ENCODE measurements around the gene PLK5.

DNA sequence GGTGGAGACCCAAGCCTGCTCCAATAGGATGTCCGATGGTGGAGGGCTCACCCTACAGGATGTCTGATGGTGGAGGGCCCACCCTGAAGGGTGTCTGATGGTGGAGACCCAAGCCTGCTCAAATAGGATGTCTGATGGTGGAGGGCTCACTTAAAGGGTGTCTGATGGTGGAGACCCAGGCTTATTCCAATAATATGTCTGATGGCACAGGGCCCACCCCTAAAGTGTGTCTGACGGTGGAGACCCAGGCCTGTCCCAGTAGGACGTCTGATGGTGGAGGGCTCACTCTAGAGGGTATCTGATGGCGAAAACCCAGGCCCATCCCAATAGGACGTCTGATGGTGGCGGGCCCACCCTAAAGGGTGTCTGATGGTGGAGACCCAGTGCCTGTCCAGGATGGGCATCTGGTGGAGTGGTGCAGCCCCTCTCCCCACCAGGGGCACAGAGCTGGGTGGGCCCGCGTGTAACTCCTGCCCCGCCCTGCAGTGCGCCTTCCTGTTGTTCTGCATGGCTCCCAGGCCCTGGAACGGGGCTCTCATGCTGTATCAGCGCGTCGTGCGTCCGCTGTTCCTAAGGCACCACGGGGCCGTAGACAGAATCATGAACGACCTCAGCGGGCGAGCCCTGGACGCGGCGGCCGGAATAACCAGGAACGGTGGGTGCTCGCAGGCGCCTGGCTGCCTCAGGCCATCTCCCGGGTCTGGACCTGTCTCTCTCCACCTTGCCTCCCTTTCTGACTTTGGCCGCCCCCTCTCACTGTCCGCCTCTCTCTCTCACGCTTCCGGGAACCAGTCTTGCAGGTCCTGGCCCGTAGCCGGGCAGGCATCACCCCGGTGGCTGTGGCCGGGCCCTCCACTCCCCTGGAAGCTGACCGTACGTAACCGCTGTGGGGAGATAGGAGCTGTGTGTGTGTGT, 27.8 kb upstream of the PLK5 start:
- TF ChIP-seq, protein P1, sequence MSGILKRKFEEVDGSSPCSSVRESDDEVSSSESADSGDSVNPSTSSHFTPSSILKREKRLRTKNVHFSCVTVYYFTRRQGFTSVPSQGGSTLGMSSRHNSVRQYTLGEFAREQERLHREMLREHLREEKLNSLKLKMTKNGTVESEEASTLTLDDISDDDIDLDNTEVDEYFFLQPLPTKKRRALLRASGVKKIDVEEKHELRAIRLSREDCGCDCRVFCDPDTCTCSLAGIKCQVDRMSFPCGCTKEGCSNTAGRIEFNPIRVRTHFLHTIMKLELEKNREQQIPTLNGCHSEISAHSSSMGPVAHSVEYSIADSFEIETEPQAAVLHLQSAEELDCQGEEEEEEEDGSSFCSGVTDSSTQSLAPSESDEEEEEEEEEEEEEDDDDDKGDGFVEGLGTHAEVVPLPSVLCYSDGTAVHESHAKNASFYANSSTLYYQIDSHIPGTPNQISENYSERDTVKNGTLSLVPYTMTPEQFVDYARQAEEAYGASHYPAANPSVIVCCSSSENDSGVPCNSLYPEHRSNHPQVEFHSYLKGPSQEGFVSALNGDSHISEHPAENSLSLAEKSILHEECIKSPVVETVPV (CRISPR knock-in tag; IDR thresholded peaks at IDR 0.05): no peak
- TF ChIP-seq, protein P2, sequence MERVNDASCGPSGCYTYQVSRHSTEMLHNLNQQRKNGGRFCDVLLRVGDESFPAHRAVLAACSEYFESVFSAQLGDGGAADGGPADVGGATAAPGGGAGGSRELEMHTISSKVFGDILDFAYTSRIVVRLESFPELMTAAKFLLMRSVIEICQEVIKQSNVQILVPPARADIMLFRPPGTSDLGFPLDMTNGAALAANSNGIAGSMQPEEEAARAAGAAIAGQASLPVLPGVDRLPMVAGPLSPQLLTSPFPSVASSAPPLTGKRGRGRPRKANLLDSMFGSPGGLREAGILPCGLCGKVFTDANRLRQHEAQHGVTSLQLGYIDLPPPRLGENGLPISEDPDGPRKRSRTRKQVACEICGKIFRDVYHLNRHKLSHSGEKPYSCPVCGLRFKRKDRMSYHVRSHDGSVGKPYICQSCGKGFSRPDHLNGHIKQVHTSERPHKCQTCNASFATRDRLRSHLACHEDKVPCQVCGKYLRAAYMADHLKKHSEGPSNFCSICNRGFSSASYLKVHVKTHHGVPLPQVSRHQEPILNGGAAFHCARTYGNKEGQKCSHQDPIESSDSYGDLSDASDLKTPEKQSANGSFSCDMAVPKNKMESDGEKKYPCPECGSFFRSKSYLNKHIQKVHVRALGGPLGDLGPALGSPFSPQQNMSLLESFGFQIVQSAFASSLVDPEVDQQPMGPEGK (CRISPR knock-in tag; IDR thresholded peaks at IDR 0.05; ENCODE audit: borderline replicate concordance): no peak
- no peak for TF ChIP-seq ZNF565 (CRISPR knock-in tag; conservative IDR thresholded peaks at IDR 0.05; ENCODE audit: low read depth)

Measured in SK-N-SH treated with all-trans-retinoic acid at 6 μM for 48 hours (cell line).